NCI-H2171 treated with DMSO at 0.1 percent for 48 hours (cell line): Measurements from ENCODE around the gene WDR55.
"Not testable (repeated sequence)": the region's sequence is repeated elsewhere in the genome, so short reads cannot be mapped to it uniquely, and the experiment has no call there.

ENCODE experiments used
- DNase-seq: peaks from one replicate; lab custom pipeline; 2025; lab: John Stamatoyannopoulos, UW

Gene WDR55

DNA sequence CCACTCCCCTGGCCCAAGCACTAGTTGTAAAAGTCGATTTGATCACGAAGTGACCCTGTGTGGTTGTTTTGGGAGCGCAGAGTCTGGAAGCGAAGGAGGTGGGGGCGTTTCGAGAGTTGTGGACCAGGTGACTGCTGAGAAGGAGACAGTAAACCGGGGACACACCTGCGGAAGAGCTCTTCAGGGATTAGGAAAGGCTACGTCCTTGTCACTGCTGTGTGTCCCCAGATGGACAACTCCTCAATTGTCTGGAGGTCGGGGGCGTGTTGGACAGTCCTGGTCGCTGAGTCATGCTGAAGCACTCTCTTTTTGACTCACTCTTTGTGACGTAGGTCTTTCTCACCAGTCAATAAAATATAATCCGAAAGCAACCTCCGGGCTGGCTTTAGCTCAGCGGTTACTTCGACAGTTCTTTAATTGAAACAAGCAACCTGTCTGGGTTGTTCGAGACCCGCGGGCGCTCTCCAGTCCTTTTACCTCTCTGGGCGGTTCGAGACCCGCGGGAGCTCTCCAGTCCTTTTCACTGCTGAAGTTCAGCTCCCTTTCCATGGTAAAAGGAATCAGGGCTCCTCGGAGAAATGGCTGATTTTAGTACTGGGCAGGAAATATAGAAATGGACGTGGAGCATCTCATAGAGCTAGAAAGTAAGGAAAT is 46.3 kb downstream of the WDR55 start:
- DNase-seq: peak; percentile 80

DNA sequence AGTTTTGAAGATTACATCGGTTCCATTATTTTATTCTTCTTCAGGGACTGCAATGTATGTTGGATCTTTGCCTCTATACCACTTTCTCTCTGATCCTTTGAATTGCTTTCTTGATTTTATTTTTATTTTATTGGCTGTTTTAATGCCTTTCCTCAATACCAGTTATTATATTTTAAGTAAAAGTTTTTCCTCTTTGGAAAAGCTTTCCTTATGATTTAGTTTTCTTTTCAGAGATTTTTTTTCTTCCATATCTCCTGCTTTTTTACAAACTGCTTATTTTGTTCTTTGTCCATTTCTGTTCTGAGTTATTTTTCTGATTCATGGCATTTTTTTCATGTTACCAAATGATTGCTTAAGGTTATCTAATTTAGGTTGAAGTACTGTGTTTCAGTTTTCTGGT is 47.1 kb downstream of the WDR55 start:
- no peak for DNase-seq

DNA sequence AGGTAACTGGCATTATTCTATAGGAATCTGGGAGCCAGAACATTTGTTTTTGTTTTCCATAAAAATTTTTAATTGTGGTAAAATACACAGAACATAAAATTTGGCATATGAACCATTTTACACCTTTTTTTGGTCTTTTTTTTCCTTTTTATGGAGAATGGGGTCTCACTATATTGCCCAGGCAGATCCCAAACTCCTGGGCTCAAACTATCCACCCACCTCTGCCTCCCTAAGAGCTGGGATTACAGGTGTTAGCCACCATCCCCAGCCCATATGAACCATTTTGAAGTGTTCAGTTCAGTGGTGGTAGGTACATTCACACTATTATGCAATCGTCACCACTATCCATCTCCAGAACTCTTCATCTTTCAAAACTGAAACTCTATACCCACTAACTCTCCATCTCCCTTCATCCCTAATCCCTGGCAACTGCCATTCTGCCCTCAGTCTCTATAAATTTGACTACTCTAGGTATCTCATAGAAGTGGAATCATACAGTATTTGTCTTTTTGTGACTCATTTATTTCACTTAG is 48.9 kb downstream of the WDR55 start:
- no peak for DNase-seq

DNA sequence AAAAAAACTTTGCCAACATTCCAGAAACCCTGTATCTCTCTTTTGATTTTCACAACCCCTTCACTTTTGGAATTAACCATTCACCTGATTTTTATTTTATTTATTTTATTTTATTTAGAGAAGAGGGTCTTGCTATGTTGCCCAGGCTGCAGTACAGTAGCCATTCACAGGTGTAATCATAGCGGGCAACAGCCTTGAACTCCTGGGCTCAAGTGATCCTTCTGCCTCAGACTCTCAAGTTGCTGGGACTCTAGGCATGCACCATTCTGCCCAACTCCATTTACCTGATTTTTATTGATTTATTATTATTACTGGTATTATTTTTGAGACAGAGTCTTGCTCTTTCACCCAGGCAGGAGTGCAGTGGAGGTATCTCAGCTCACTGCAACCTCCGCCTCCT is 51.5 kb downstream of the WDR55 start:
- not testable (repeated sequence) for DNase-seq

DNA sequence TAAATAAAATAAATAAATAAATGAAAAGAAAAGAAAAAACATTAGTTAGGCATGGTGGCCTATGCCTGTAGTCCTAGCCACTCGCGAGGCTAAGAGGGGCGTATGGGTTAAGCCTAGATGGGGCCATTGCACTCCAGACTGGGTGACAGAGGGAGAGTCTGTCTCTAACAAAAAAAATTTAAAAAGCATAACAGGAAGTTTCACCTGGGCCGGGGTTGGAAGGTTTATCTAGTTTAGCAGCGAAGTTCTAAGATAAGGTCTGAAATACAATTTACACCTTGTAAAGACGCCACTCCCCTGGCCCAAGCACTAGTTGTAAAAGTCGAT is 53.5 kb downstream of the WDR55 start:
- no peak for DNase-seq

DNA sequence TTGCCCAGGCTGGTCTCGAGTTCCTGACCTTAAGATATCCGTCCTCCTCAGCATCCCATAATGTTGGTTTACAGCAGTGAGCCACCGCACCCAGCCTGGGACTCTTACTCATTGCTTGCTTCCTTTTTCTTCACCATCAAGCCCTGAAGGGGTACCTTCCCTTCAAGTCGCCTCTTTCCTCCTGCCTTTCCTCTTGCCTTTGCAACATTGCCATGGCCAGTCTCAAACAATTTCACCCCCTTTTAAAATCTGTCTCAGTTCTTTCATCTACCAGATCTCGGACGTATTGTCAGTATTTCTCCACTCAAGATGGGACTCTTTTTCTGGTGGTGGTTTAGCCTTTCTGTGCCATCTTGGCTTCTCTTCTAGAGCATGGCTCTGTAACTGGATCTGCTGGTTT is 56.0 kb downstream of the WDR55 start:
- DNase-seq: not testable (repeated sequence)

DNA sequence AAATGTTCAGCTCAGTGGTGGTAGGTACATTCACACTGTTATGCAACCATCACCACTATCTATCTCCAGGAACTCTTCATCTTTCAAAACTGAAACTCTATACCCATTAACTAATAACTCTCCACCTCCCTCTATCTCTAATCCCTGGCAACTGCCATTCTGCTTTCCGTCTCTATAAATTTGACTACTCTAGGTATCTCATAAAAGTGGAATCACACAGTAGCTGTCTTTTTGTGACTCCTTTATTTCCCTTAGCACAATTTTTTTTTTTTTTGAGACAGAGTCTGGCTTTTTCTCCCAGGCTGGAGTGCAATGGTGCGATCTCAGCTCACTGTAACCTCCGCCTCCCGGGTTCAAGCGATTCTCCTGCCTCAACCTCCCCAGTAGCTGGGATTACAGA is 56.7 kb downstream of the WDR55 start:
- DNase-seq: not testable (repeated sequence)
